Body of pancreas (tissue), 4 donors: Measurements from ENCODE around the gene NPR3.

Experiments used
- CTCF ChIP-seq, 7 experiments: fragments of 450-650 bp in 4 of 7; fragments of 200-600 bp in 3 of 7; sonication (generic) in 3 of 7; IDR thresholded peaks; one replicate each; pipeline ENCODE4 v1.5.1; 2016 to 2019; ENCODE audit warnings: antibody characterized with exemption in 7 of 7
- POLR2A ChIP-seq, 3 donors: fragments of 450-650 bp; IDR thresholded peaks; one replicate each; pipeline ENCODE4 v1.6.1; 2016; ENCODE audit warnings: antibody characterized with exemption in 3 of 3, mild to moderate bottlenecking in 2 of 3

GRCh38 chr5:32778403-32778802, 67.3 kb downstream of the NPR3 start:
- TF ChIP-seq CTCF (IDR thresholded peaks at IDR 0.05) (no peak), POLR2A (IDR thresholded peaks at IDR 0.05) (no peak)
